Sigmoid colon (tissue), 3 donors: Measurements from ENCODE around the gene SIRT3.
"Not testable (repeated sequence)": the region's sequence is repeated elsewhere in the genome, so short reads cannot be mapped to it uniquely, and the experiment has no call there.

Experiments
- CTCF ChIP-seq, 4 experiments: fragments of 450-650 bp in 3 of 4; fragments of 200-600 bp in 1 of 4; IDR thresholded peaks; one replicate each; pipeline ENCODE4 v1.5.1; 2016 to 2019; ENCODE audit warnings: antibody characterized with exemption in 4 of 4, mild to moderate bottlenecking in 3 of 4, moderate library complexity in 2 of 4
- POLR2A ChIP-seq, 2 donors: fragments of 450-650 bp; IDR thresholded peaks; one replicate each; pipeline ENCODE4 v1.6.1; 2016; ENCODE audit warnings: antibody characterized with exemption in 2 of 2, mild to moderate bottlenecking in 2 of 2, moderate library complexity in 2 of 2

GRCh38 chr11:268716-269145, 32.6 kb upstream of the SIRT3 start:
- TF ChIP-seq CTCF, POLR2A (IDR thresholded peaks at IDR 0.05): not testable (repeated sequence)
